ENCODE data around the gene NPC2.

DNA sequence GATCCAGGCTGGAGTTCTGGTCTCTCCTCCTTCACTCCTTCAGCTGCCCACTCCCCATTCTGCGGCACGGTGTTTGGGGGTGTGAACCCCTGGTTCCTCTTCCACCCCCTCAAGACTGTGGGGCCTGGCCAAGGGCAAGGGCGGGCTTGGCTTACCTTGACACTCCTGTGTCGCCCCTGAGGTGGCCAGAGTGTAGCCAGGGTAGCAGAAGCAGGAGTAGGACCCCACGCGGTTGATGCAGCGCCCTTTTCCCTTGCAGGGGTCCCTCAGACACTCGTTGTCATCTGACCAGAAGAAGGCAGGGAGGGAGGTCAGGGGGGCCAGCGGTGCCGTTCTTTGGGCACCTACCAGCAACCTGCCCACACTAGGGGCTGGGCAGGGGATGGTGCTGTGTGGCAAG lies 28.7 kb upstream of the NPC2 start:
- TF ChIP-seq, protein P1, sequence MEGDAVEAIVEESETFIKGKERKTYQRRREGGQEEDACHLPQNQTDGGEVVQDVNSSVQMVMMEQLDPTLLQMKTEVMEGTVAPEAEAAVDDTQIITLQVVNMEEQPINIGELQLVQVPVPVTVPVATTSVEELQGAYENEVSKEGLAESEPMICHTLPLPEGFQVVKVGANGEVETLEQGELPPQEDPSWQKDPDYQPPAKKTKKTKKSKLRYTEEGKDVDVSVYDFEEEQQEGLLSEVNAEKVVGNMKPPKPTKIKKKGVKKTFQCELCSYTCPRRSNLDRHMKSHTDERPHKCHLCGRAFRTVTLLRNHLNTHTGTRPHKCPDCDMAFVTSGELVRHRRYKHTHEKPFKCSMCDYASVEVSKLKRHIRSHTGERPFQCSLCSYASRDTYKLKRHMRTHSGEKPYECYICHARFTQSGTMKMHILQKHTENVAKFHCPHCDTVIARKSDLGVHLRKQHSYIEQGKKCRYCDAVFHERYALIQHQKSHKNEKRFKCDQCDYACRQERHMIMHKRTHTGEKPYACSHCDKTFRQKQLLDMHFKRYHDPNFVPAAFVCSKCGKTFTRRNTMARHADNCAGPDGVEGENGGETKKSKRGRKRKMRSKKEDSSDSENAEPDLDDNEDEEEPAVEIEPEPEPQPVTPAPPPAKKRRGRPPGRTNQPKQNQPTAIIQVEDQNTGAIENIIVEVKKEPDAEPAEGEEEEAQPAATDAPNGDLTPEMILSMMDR (IDR thresholded peaks at IDR 0.05) = no peak
- TF ChIP-seq POLR2AphosphoS5 (IDR thresholded peaks at IDR 0.05) (no peak), EP300 (IDR thresholded peaks at IDR 0.05) (no peak), POLR2A (IDR thresholded peaks at IDR 0.05) (no peak)

All from sigmoid colon (tissue), 4 donors.